Measurements from ENCODE around the gene TMA7.
A peak's percentile ranks its signal among the peaks of the same experiment; 100 is the strongest.
"Not testable (repeated sequence)": the region's sequence is repeated elsewhere in the genome, so short reads cannot be mapped to it uniquely, and the experiment has no call there.

The TMA7 gene

DNA sequence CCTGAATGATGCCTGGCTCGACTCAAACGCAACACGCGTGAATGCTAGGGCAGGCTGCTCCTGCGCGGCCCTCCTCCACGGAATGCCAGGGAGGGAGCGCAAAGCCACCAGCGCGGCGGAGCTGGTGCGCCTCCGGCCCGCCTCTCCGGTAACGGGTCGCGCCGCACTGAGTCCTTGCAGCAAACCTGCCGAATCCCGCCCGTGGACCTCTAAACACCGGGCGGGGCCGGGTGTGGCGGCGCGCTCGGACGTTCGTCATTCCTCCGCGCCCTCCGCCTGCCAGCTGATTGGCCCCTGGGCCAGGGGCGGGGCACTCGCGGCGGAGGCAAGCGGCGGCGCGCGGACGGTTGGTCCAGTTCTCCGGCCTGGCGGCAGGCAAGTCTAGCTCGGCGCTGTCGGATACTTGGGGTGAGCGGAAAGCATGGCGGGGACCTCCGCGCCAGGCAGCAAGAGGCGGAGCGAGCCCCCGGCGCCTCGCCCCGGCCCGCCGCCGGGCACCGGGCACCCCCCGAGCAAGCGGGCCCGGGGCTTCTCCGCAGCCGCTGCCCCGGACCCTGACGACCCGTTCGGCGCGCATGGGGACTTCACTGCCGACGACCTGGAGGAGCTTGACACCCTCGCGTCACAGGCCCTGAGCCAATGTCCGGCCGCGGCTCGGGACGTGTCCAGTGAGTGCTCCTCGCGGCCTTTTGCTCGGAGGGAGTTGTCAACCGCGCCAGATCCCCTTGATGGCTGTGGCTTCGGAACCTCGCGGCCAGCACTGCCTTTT is 6.6 kb downstream of the TMA7 start, which contains the start of gene ATRIP:
Gene ATRIP (plus strand): TSS at position 313 of the 769 bp plus-strand sequence. CDS start 109 bp downstream, at position 422.
- H3K9ac ChIP-seq (ENCODE audit: low read length), result peak within 1 kb of the TSS; percentile 89
- H3K4me3 ChIP-seq (ENCODE audit: low read length), result peak within 1 kb of the TSS; percentile 89
- no peaks in the 10 kb centered on the region for H3K27me3 ChIP-seq (replicated peaks; ENCODE audit: control insufficient read depth, insufficient read depth, low read length)
- peaks cover 22% of the 10 kb centered on the region for H3K4me1 ChIP-seq (ENCODE audit: control insufficient read depth, insufficient read depth, low read length)
- no peaks in the 10 kb centered on the region for H3K9me3 ChIP-seq (ENCODE audit: control insufficient read depth, low read length)
- H3K36me3 ChIP-seq (ENCODE audit: control insufficient read depth, insufficient read depth, low read length, severe bottlenecking), result peaks cover 31% of the 10 kb centered on the region
- peak; percentile 97 for DNase-seq (ENCODE audit: low read depth)

DNA sequence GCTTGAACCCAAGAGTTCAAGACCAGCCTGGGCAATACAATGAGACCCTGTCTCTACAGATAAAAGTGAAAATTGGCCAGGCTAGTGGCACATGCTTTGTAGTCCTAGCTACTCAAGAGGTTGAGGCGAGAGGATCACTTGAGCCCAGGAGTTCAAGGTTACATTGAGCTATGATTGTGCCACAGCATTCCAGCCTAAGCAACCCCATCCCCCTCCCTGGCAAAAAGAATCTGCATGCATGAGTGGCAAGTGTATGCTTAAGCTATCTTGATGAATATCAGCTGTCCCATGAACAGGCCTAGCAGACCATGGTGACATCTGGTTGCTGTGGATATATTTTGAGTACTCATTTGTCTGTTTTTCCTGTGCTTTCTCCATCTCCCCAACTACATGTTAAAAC is 11.2 kb downstream of the TMA7 start:
- Histone ChIP-seq H3K9me3 (ENCODE audit: control insufficient read depth, low read length) (no peaks in the 10 kb centered on the region), H3K4me3 (ENCODE audit: low read length) (no peak overlapping the region), H3K27me3 (replicated peaks; ENCODE audit: control insufficient read depth, insufficient read depth, low read length) (no peaks in the 10 kb centered on the region), H3K4me1 (ENCODE audit: control insufficient read depth, insufficient read depth, low read length) (peaks cover 9% of the 10 kb centered on the region), H3K9ac (ENCODE audit: low read length) (no peak overlapping the region), H3K36me3 (ENCODE audit: control insufficient read depth, insufficient read depth, low read length, severe bottlenecking) (peaks cover 40% of the 10 kb centered on the region)
- DNase-seq (ENCODE audit: low read depth), result no peak

DNA sequence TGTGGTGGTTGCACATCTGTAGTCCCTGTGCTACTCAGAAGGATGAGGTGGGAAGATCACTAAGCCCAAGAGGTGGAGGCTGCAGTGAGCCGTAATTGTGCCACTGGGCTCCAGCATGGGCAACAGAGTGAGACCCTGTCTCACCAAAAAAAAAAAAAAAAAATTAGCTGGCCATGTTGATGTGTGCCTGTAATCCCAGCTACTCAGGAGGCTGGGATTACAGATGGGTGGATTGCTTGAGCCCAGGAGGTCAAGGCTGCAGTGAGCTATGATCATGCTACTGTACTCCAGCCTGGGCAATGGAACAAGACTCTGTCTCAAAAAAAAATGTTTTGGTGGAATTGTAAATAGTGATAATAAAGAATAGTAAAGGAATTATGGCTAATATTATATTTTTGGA is 16.4 kb downstream of the TMA7 start:
- Histone ChIP-seq H3K9me3 (ENCODE audit: control insufficient read depth, low read length) (no peaks in the 10 kb centered on the region), H3K4me3 (ENCODE audit: low read length) (no peak overlapping the region), H3K27me3 (replicated peaks; ENCODE audit: control insufficient read depth, insufficient read depth, low read length) (no peaks in the 10 kb centered on the region), H3K4me1 (ENCODE audit: control insufficient read depth, insufficient read depth, low read length) (no peaks in the 10 kb centered on the region), H3K9ac (ENCODE audit: low read length) (no peak overlapping the region), H3K36me3 (ENCODE audit: control insufficient read depth, insufficient read depth, low read length, severe bottlenecking) (peaks cover 76% of the 10 kb centered on the region)
- no peak for DNase-seq (ENCODE audit: low read depth)

DNA sequence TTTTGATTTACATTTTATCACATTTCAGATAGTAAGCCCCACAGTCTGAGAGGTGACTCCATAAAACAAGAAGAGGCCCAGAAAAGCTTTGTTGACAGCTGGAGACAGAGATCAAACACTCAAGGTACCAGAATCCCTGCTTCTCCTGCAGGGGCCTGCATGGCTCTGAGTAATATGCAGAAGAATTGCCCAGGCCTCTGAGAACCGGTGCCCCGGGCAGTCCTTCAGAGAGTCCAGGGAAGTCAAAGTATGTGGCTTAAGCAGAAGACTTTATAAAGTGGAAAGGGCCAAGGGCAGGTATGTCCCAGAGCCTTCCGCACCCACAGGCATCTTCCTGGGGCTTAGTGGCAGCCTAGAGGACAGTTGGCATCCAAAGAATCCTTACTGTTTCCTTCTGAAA is 19.3 kb downstream of the TMA7 start:
- no peak for DNase-seq (ENCODE audit: low read depth)

DNA sequence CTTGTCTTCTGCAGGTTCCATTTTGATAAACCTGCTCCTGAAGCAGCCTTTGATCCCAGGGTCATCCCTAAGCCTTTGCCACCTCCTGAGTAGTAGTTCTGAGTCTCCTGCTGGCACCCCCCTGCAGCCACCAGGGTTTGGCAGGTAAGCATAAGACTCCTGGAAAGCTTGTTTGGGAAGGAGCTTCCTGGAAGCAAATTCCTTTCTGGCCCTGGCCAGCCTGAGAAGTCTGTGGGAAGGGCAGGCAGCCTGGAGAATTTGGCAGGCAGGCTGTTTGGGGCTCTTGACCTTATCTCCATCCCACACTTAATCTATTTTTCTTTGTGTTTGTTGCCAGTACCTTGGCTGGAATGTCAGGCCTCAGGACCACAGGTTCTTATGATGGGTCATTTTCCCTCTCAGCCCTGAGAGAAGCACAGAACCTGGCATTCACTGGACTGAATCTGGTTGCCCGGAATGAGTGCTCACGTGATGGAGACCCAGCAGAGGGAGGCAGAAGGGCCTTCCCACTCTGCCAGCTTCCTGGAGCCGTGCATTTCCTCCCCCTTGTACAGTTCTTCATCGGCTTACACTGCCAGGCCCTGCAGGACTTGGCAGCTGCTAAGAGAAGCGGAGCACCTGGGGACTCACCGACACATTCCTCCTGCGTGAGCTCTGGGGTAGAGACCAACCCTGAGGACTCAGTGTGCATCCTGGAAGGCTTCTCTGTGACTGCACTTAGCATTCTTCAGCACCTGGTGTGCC is 19.9 kb downstream of the TMA7 start:
- no peaks in the 10 kb centered on the region for H3K27me3 ChIP-seq (replicated peaks; ENCODE audit: control insufficient read depth, insufficient read depth, low read length)
- no peak for DNase-seq (ENCODE audit: low read depth)
- H3K36me3 ChIP-seq (ENCODE audit: control insufficient read depth, insufficient read depth, low read length, severe bottlenecking), result peaks cover 55% of the 10 kb centered on the region
- H3K9me3 ChIP-seq (ENCODE audit: control insufficient read depth, low read length), result no peaks in the 10 kb centered on the region
- H3K4me1 ChIP-seq (ENCODE audit: control insufficient read depth, insufficient read depth, low read length), result peaks cover 1% of the 10 kb centered on the region
- H3K9ac ChIP-seq (ENCODE audit: low read length), result no peak overlapping the region
- no peak overlapping the region for H3K4me3 ChIP-seq (ENCODE audit: low read length)

More for the DNA sequence above, 19.3 kb downstream of the TMA7 start:
- H3K36me3 ChIP-seq (ENCODE audit: control insufficient read depth, insufficient read depth, low read length, severe bottlenecking), result peaks cover 59% of the 10 kb centered on the region
- no peaks in the 10 kb centered on the region for H3K9me3 ChIP-seq (ENCODE audit: control insufficient read depth, low read length)
- H3K4me1 ChIP-seq (ENCODE audit: control insufficient read depth, insufficient read depth, low read length), result no peaks in the 10 kb centered on the region
- H3K9ac ChIP-seq (ENCODE audit: low read length), result no peak overlapping the region
- no peak overlapping the region for H3K4me3 ChIP-seq (ENCODE audit: low read length)
- H3K27me3 ChIP-seq (replicated peaks; ENCODE audit: control insufficient read depth, insufficient read depth, low read length), result no peaks in the 10 kb centered on the region

DNA sequence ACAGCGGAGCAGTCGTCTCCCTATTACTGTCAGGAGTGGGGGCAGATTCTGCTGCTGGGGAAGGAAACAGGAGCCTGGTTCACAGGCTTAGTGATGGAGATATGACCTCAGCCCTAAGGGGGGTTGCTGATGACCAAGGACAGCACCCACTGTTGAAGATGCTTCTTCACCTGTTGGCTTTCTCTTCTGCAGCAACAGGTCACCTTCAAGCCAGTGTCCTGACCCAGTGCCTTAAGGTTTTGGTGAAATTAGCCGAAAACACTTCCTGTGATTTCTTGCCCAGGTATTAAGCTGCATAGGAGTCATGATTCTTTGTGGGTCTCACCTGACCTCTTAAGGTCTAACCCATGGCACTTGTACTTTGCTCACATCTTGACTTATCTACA is 20.5 kb downstream of the TMA7 start:
- H3K9me3 ChIP-seq (ENCODE audit: control insufficient read depth, low read length), result no peaks in the 10 kb centered on the region
- H3K36me3 ChIP-seq (ENCODE audit: control insufficient read depth, insufficient read depth, low read length, severe bottlenecking), result peaks cover 49% of the 10 kb centered on the region
- H3K27me3 ChIP-seq (replicated peaks; ENCODE audit: control insufficient read depth, insufficient read depth, low read length), result no peaks in the 10 kb centered on the region

DNA sequence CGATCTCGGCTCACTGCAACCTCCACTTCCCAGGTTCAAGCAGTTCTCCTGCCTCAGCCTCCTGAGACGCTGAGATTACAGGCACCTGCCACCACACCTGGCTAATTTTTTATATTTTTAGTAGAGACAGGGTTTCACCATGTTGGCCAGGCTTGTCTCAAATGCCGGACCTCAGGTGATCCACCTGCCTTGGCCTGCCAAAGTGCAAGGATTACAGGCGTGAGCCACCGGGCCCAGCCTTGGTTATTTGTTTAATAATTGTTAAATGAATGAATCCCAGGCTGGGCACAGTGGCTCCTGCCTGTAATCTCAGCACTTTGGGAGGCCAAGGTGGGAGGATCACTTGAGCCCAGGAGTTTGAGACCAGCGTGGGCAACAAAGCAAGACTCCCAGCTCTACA is 21.7 kb downstream of the TMA7 start:
- H3K9me3 ChIP-seq (ENCODE audit: control insufficient read depth, low read length); H3K27me3 ChIP-seq (replicated peaks; ENCODE audit: control insufficient read depth, insufficient read depth, low read length); DNase-seq (ENCODE audit: low read depth); H3K9ac ChIP-seq (ENCODE audit: low read length); H3K4me1 ChIP-seq (ENCODE audit: control insufficient read depth, insufficient read depth, low read length); H3K4me3 ChIP-seq (ENCODE audit: low read length): not testable (repeated sequence)
- H3K36me3 ChIP-seq (ENCODE audit: control insufficient read depth, insufficient read depth, low read length, severe bottlenecking), result peaks cover 41% of the 10 kb centered on the region

More for the DNA sequence above, 20.5 kb downstream of the TMA7 start:
- DNase-seq (ENCODE audit: low read depth), result no peak
- Histone ChIP-seq H3K9ac (ENCODE audit: low read length) (no peak overlapping the region), H3K4me1 (ENCODE audit: control insufficient read depth, insufficient read depth, low read length) (peaks cover 6% of the 10 kb centered on the region), H3K4me3 (ENCODE audit: low read length) (no peak overlapping the region)

DNA sequence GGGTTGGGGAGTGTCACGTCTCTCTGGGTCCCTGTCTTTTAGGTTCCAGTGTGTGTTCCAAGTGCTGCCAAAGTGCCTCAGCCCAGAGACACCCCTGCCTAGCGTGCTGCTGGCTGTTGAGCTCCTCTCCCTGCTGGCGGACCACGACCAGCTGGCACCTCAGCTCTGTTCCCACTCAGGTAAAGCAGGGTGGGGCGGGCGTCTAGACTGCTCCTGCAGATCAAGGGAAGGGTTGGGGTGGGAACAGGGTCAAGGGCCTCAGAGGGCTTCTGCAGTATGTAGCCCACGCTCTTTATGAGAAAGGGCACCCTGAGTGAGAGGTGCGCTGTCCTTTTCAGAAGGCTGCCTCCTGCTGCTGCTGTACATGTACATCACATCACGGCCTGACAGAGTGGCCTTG is 23.6 kb downstream of the TMA7 start:
- Histone ChIP-seq H3K4me1 (ENCODE audit: control insufficient read depth, insufficient read depth, low read length) (peaks cover 28% of the 10 kb centered on the region), H3K36me3 (ENCODE audit: control insufficient read depth, insufficient read depth, low read length, severe bottlenecking) (peaks cover 49% of the 10 kb centered on the region), H3K9ac (ENCODE audit: low read length) (no peak overlapping the region), H3K9me3 (ENCODE audit: control insufficient read depth, low read length) (no peaks in the 10 kb centered on the region), H3K4me3 (ENCODE audit: low read length) (no peak overlapping the region), H3K27me3 (replicated peaks; ENCODE audit: control insufficient read depth, insufficient read depth, low read length) (no peaks in the 10 kb centered on the region)
- no peak for DNase-seq (ENCODE audit: low read depth)

DNA sequence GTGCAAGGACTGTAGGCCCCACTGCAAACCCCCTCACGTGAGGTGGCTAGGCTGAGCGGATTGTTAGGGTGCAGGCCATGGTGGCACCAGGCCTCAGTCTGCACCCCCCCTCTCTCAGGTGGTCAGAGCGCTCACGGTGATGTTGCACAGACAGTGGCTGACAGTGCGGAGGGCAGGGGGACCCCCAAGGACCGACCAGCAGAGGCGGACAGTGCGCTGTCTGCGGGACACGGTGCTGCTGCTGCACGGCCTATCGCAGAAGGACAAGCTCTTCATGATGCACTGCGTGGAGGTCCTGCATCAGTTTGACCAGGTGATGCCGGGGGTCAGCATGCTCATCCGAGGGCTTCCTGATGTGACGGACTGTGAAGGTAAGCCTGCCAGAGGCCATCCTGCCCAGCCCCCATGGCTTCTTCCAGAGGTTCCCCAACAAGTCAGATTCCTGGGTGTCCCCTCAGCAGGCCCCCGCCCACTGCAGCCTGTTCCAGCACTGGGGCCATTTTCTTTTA is 24.7 kb downstream of the TMA7 start:
- Histone ChIP-seq H3K9me3 (ENCODE audit: control insufficient read depth, low read length) (no peaks in the 10 kb centered on the region), H3K4me1 (ENCODE audit: control insufficient read depth, insufficient read depth, low read length) (peaks cover 29% of the 10 kb centered on the region), H3K9ac (ENCODE audit: low read length) (peak overlapping the region; percentile 93), H3K36me3 (ENCODE audit: control insufficient read depth, insufficient read depth, low read length, severe bottlenecking) (peaks cover 46% of the 10 kb centered on the region), H3K27me3 (replicated peaks; ENCODE audit: control insufficient read depth, insufficient read depth, low read length) (no peaks in the 10 kb centered on the region), H3K4me3 (ENCODE audit: low read length) (no peak overlapping the region)
- DNase-seq (ENCODE audit: low read depth), result no peak

DNA sequence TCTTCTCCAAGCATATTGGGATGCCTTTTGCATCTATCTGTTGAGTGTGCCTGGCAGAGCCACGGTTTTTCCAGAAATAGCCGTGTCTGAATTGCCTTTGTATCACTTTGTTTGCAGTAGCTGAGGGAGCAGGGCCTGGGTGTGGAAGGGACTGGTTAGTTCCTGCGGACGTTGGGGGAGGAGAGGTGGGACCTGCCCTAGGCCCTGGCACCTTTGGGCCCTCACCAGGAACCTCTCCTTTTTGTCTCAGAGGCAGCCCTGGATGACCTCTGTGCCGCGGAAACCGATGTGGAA is 25.1 kb downstream of the TMA7 start:
- Histone ChIP-seq H3K27me3 (replicated peaks; ENCODE audit: control insufficient read depth, insufficient read depth, low read length) (no peaks in the 10 kb centered on the region), H3K4me1 (ENCODE audit: control insufficient read depth, insufficient read depth, low read length) (peaks cover 33% of the 10 kb centered on the region), H3K9me3 (ENCODE audit: control insufficient read depth, low read length) (no peaks in the 10 kb centered on the region), H3K9ac (ENCODE audit: low read length) (peak overlapping the region; percentile 93), H3K4me3 (ENCODE audit: low read length) (no peak overlapping the region), H3K36me3 (ENCODE audit: control insufficient read depth, insufficient read depth, low read length, severe bottlenecking) (peaks cover 42% of the 10 kb centered on the region)
- no peak for DNase-seq (ENCODE audit: low read depth)

DNA sequence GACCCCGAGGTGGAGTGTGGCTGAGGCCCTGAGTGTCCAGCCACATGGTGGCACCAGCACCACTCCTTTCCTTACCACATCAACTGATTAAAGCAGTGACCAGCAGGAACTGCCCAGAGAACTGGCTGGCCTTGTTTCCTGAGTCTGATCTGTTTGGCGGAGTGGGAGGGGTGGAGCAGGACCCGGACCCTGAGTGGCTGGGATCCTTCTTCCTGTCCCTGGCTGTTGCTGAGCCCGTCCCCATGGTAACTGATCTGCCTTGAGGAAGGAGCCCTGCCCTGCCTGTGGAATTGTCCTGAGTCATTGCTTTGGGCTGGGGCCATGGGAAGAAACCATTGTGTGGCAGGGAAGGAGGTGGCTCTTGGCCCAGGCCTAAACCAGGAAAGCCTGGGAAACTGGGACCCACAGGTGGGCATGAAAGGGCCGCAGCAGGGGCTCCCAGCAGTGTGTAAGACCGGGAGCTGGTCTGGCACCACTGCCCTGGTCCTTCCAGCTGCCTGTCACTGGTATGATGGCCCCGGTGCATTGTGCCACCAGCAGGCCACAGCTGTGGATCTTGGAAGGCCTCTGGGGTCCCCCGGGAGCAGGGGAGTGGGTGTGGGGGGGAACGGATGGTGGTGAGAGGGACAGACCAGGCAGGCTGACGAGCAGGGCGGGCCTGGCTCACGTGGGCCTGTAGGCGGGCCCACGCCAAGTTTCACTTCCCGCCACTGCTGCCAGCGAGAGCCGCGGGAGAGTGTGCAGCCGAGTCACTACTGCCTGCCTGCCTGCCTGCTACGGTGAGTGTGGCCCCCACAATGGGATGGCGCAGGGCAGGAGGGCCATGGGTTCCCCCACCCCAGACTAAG is 25.7 kb downstream of the TMA7 start:
- Histone ChIP-seq H3K36me3 (ENCODE audit: control insufficient read depth, insufficient read depth, low read length, severe bottlenecking) (peaks cover 36% of the 10 kb centered on the region), H3K9ac (ENCODE audit: low read length) (peak overlapping the region; percentile 93), H3K27me3 (replicated peaks; ENCODE audit: control insufficient read depth, insufficient read depth, low read length) (no peaks in the 10 kb centered on the region), H3K4me3 (ENCODE audit: low read length) (peak overlapping the region; percentile 91), H3K4me1 (ENCODE audit: control insufficient read depth, insufficient read depth, low read length) (peaks cover 35% of the 10 kb centered on the region), H3K9me3 (ENCODE audit: control insufficient read depth, low read length) (no peaks in the 10 kb centered on the region)
- DNase-seq (ENCODE audit: low read depth), result peak; percentile 100
